KMS-11 (cell line): Measurements from ENCODE around the gene RHOBTB3.

Experiments used
- H2AFZ ChIP-seq: fragments of 200-600 bp; sonication (generic); 2 replicates; pipeline ENCODE4 v1.6.1; 2016; ENCODE audit warnings: antibody characterized with exemption, mixed run types, low read depth
- H3K27ac ChIP-seq: fragments of 200-600 bp; sonication (generic); 2 replicates; pipeline ENCODE4 v1.6.1; 2016; ENCODE audit warnings: mild to moderate bottlenecking, mixed run types
- H3K27me3 ChIP-seq: fragments of 200-600 bp; sonication (generic); 2 replicates; pipeline ENCODE4 v1.6.1; 2017; ENCODE audit warnings: mild to moderate bottlenecking, low read depth, mixed run types, moderate library complexity; ENCODE audit not compliant: insufficient read depth
- H3K36me3 ChIP-seq: fragments of 200-600 bp; sonication (generic); 2 replicates; pipeline ENCODE4 v1.6.1; 2017; ENCODE audit warnings: mild to moderate bottlenecking, mixed run types; ENCODE audit not compliant: insufficient read depth
- H3K4me1 ChIP-seq: fragments of 200-600 bp; sonication (generic); 2 replicates; pipeline ENCODE4 v1.6.1; 2016; ENCODE audit warnings: mild to moderate bottlenecking, low read depth, mixed run types; ENCODE audit not compliant: poor library complexity, severe bottlenecking
- H3K4me2 ChIP-seq: fragments of 200-600 bp; sonication (generic); 2 replicates; pipeline ENCODE4 v1.7.0; 2016; ENCODE audit warnings: mild to moderate bottlenecking, mixed run types
- H3K4me3 ChIP-seq: fragments of 200-600 bp; sonication (generic); IDR thresholded peaks from 2 replicates; pipeline ENCODE4 v1.6.1; 2017; ENCODE audit warnings: low read depth, low read length, mixed read lengths; ENCODE audit not compliant: insufficient read depth
- H3K79me2 ChIP-seq: fragments of 200-600 bp; sonication (generic); 2 replicates; pipeline ENCODE4 v1.6.1; 2016; ENCODE audit warnings: low read depth, mixed run types; ENCODE audit not compliant: insufficient read depth
- H3K9ac ChIP-seq: fragments of 200-600 bp; sonication (generic); 2 replicates; pipeline ENCODE4 v1.6.1; 2016; ENCODE audit warnings: mild to moderate bottlenecking, mixed run types
- H4K20me1 ChIP-seq: fragments of 200-600 bp; sonication (generic); 2 replicates; pipeline ENCODE4 v1.6.1; 2016; ENCODE audit warnings: mild to moderate bottlenecking, mixed run types; ENCODE audit not compliant: insufficient read depth
- CTCF ChIP-seq: fragments of 200-600 bp; sonication (generic); conservative IDR thresholded peaks from 2 replicates; pipeline ENCODE4 v1.6.1; 2017; ENCODE audit warnings: low read depth, mild to moderate bottlenecking, antibody characterized with exemption, low read length, moderate library complexity, mixed read lengths

The RHOBTB3 gene

GRCh38 chr5:95791751-95792150 is 60.6 kb downstream of the RHOBTB3 start:
- H3K9ac ChIP-seq, result no peak overlapping the region
- H3K79me2 ChIP-seq, result no peaks in the 10 kb centered on the region
- H3K4me2 ChIP-seq, result no peak overlapping the region
- H3K36me3 ChIP-seq, result no peaks in the 10 kb centered on the region
- no peak overlapping the region for H3K4me3 ChIP-seq
- no peaks in the 10 kb centered on the region for H4K20me1 ChIP-seq
- H3K27me3 ChIP-seq, result no peaks in the 10 kb centered on the region
- no peak overlapping the region for H3K27ac ChIP-seq
- H3K4me1 ChIP-seq, result no peaks in the 10 kb centered on the region
- TF ChIP-seq CTCF, result no peak
- no peak overlapping the region for H2AFZ ChIP-seq

GRCh38 chr5:95794070-95794516 is 63.0 kb downstream of the RHOBTB3 start:
- Histone ChIP-seq H3K4me2 (no peak overlapping the region), H3K4me1 (no peaks in the 10 kb centered on the region), H3K4me3 (no peak overlapping the region), H2AFZ (no peak overlapping the region), H3K9ac (no peak overlapping the region), H3K27ac (no peak overlapping the region), H3K79me2 (no peaks in the 10 kb centered on the region), H3K27me3 (no peaks in the 10 kb centered on the region), H4K20me1 (no peaks in the 10 kb centered on the region), H3K36me3 (no peaks in the 10 kb centered on the region)
- no peak for TF ChIP-seq CTCF

- no peaks in the 10 kb centered on the region for H3K27me3 ChIP-seq
- H3K4me1 ChIP-seq, result no peaks in the 10 kb centered on the region
- no peak overlapping the region for H2AFZ ChIP-seq
- H3K9ac ChIP-seq, result no peak overlapping the region
- H3K79me2 ChIP-seq, result no peaks in the 10 kb centered on the region
- H3K27ac ChIP-seq, result no peak overlapping the region
- no peak for TF ChIP-seq CTCF
- H3K36me3 ChIP-seq, result no peaks in the 10 kb centered on the region
- no peak overlapping the region for H3K4me3 ChIP-seq
- H4K20me1 ChIP-seq, result no peaks in the 10 kb centered on the region
- no peak overlapping the region for H3K4me2 ChIP-seq
These were observed 66.2 kb downstream of the RHOBTB3 start for GRCh38 chr5:95797301-95797700.

DNA sequence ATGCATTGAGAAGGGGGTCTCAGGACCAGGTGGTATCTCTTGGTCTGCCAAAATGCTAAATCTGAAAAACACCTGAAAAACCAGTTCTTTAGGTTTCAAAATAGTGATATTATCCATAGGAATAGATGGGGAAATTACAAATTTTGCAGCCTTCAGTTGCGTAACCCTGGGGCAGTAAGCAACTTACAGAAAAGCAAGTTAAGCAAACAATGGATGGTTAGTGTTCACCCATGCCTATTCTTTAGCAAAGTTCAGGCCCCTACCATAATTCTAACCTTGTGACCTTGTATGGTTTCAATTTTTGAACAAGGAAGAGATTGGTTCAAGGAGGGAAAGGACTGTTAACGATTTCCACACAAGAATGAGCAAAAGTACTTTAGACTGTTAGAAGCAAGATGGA is 66.9 kb downstream of the RHOBTB3 start:
- Histone ChIP-seq H4K20me1 (no peaks in the 10 kb centered on the region), H3K4me2 (no peak overlapping the region), H3K27me3 (no peaks in the 10 kb centered on the region), H3K27ac (no peak overlapping the region), H2AFZ (no peak overlapping the region), H3K79me2 (no peaks in the 10 kb centered on the region), H3K9ac (no peak overlapping the region), H3K4me1 (no peaks in the 10 kb centered on the region), H3K4me3 (no peak overlapping the region), H3K36me3 (no peaks in the 10 kb centered on the region)
- TF ChIP-seq CTCF, result no peak
